AG20443 (cell line): ENCODE measurements around the gene PNLIPRP2.

Source experiments
- DNase-seq: peaks from one replicate; pipeline ENCODE4 v3.0.0; 2012; ENCODE audit warnings: low spot score, mixed read lengths

PNLIPRP2 gene

DNA sequence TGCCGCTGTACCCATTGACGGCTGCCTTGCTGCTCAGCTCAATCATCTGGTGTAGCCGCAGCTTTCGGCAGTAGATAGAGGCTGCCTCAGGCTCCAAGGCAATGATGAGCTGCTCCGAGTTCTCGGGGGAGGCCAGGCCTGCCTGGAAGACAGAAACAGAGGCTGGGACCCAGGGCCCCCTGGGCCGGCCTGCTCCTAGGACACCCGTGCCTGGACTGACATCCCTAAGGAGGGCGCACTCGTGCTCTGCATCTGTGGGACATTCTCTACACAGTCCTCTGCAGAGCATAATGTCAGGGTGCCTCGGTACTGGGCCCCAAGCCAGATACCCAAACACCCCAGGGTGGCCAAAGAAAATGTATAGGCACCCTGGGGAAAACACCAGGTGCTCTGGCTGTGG, 63.1 kb downstream of the PNLIPRP2 start:
- no peak for DNase-seq

DNA sequence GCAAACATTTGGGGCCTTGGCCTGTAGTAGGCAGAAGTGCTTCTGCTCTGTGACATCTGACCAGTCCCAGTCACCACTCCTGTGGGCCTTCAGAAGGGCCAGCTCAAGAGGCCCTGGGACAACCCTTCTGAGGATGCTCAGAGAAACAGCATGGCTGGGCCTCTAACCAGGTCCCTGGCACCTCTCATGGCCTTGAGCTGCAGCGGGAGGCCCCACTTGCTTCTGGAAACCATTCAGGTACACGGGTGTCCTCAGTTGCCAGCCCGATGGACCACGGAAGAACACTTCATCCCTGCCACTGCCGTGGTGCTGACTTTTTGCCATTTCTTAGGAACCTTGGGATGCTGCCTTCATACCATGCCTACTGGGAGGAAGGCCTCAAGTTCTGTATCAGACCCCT, 64.0 kb downstream of the PNLIPRP2 start:
- no peak for DNase-seq

DNA sequence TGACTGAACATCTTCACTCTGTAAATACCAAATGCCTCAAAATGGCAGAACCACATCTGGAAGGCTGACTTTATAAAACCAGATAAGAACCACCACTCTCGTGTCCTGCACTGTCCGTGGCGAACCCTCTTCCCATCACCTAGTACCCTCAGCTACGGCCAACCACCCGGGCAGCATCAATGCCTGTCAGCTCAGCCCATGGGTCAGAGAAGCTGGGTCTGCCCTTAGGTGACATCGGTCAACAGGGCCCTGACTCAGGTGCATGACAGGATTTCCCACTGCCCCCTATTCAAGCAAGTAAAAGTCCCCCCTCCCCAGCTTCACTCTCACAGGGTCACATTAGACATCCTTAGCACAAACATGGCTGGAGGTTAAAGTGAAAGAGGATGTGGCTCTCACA, 65.1 kb downstream of the PNLIPRP2 start:
- no peak for DNase-seq

DNA sequence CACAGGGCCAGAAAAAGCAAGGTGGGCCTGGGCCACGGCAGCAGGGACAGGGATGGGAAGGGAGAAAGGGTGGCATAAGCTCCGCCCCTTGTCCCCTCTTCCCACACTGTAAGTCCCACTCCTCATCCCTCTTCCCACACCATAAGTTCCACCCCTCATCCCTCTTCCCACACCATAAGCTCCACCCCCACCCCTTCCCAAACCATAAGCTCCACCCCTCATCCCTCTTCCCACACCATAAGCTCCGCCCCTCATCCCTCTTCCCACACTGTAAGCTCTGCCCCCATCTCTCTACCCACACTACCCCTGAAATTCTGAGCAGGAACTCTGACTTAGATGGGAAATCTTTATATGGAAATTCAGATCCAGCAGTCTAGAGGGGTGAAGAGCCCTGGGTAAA, 65.9 kb downstream of the PNLIPRP2 start:
- no peak for DNase-seq

DNA sequence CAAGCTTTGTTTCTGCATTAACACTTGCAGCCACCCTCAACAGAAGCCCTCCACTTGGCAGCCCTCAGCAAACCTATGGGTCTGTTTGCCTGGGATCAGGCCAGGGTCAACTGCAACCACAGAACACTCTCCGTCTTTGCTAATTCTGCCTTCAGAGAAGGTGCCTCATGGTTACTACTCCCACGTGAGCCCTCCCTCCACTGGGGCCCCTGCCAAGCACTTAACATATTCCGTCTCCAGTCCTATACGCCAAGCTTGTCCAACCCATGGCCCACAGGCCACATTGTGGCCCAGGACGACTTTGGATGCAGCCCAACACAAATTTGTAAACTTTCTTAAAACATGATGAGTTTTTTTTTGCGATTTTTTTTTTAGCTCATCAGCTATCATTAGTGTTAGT, 66.9 kb downstream of the PNLIPRP2 start:
- no peak for DNase-seq

DNA sequence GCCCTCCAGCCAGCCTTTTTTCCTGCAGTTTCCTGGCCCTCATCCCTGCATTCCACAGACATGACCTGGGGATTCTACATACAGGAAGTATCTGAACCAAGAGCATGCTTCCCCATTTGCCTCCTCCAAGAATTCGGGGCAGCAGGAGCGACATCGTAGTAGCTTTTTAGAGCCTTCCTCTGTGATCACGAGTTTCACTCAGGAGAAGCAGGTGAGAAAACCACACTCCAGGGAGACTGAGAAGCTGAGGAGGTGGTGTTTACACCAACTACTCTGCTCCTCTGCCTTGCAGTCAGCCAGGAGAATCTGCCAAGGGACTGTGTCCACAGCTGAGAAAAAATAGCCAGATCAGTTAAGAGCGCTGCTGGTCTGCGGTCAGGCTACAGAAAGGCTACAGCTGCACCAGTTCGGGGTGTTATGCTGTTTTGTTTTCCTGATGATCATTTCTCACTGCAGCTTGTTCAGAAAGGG, 67.5 kb downstream of the PNLIPRP2 start:
- peak; percentile 85 for DNase-seq

DNA sequence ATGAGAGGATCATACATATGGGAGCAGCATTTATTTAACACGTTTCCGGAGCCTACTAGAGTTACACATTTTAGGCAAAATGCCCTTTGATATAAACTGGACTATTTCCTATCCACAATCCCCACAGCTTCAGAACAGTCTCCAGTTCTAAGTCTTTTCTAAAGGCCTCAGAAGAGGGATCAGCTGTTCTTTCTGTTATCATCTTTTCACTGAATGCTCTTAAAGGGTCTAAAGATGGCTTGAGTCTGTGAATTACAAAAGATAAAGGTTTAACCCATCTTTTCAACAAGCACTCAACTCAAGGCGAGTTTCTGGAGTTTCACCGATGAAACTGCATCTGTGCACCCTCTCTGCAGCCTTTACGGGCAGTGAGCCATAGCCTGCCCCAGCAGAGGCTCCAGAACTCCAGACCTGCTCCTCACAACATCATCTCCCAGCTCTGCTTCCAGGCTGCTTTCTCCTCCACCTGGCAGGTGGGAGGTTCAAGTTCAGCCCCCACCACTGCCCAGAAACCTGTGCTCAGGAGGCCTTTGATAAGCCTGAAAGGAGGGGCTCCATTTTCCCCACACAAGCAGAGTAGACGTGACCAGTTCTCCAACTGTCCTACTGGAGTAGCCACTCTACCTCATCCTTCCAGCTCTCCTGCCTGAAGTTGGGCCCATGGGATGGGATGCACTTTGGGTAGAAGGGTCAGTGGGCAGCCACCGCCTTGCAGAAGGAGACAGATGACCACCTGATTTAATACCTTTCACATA, 68.2 kb downstream of the PNLIPRP2 start:
- no peak for DNase-seq

DNA sequence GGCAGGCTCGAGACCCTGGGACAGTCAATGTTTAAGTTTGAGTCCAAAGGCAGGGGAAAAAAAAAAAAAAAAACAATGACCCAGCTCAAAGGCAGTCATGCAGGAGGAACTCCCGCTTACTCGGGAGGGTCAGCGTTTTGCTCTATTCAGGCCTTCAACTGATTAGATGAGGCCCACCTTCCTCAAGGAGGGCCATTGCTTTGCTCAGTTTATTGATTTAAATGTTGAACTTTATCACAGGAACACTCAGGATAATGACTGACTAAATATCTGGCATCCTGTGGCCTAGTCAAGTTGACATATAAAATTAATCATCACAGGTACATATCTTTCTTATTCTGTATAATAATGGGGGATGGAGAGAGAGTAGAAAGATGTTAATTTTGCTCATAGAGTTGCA, 69.0 kb downstream of the PNLIPRP2 start:
- no peak for DNase-seq

DNA sequence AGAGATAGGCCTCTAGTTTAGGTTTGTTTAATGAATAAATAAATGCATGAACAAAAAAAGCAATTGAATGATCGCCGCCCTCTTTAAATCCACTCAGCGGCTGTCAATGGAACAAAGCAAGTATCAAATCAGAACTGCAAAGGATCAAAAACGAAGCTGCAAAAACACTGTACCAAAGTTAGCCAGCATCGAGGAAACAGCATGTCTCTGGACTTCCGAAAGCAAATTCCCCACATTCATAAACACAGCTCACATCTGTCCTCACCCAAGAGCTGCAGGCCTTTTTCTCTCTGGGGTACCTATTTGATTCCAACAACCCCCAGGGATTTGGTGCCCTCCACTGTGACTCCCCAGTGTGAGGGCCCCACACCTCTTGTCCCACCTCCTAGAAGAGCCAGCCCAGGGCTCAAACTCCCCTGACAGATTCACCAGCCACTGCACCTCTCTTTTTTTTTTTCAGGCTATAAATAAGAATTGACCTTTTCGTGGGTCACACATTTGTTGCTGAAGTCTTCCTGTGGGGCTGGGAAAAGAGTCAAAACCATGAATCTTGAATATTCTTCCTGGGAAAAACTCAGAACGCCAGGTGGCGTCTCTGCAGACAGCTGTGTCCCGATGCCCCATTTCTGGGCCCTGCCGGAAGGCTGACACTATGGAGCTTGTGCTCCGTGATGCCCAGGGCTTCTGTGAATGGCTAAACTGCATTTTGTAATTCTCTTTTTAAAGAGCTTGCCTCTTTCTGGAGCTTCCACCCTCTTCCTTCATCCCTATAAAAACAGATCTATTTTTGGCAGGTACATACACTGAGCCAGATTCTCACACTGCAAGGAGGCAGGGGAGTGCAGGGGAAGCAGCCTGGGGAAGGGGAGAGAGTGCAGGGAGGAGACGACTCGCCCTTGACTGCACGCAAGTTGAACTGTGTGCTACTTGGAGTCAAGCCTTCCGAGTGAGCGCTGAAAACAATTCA, 69.9 kb downstream of the PNLIPRP2 start:
- no peak for DNase-seq

DNA sequence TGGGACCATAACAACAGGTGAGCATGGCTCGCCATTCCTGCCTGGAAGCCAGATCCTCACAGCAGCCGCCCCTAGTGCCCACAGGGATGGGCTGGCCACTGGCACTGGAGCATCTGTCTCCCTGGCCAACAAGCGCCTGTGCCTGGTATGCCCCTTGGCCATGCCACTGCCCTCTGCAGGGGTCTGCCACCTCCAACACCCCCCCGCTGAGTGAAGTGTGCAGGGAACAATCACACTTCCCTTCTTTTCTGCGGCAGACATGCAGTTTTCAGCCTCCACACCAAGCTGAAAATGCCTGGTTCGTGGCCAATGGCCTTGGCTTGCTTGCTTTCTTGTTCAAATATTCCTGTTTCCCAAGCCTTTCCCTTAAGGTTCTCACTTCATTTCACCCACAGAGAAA, 70.9 kb downstream of the PNLIPRP2 start:
- DNase-seq, result no peak

DNA sequence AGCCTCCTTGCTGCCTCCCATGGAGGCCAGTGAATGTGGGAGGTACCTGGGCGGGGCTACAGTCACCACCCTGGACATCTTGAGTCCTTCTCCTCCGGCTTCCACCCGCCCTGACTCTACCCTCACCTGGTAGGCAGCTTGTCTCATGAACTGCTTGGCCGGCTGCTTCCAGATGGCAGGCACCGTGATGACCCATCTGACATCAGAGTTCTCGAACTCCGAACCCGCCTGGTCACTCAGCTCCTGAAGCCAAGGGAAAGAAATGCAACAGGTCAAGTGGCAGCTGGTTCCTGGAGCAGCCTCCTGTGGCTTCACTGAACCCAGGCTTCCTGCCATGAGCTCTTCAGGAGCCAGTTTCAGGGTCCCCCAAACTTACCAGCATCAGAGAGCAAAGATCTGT, 71.5 kb downstream of the PNLIPRP2 start:
- no peak for DNase-seq

DNA sequence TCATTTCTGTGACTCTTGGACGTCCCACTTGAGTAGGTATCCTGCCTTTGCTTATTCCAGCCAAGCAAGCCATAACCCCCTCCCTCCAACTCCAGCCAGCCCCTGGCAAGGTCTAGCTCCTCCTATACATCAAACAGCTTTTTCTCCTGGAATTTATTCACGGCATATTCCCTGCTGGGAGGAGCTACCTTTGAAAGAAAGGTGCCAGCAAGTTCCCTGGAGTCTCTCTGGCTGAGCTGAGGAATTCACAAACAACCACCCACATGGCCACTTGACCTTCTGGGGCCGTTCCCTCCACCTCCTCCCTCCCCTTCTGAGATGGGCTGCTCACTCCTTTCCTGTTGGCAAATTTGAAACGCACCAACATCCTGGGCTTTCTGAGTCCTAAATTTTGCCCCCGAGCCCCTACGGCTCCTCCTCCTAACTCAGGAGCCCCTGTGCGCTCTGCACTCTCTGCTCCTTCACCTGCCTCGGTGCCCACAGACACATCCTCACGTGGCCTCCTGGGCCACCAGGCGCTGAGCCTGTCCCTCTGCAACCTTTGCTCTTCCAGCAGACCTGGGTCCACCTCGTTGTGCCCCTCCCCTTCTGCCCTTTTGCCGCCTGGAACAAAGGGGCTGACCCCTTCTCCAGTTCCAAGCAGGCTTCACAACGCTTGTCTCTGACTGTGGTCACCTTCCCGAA, 73.6 kb downstream of the PNLIPRP2 start:
- DNase-seq, result no peak
